Nucleus accumbens (tissue), 56 donors: ENCODE data around the gene ALKBH7.

ENCODE experiments used
- DNase-seq, 56 donors: peaks; one replicate each; lab custom pipeline; 2025; lab: John Stamatoyannopoulos, UW

The ALKBH7 gene

DNA sequence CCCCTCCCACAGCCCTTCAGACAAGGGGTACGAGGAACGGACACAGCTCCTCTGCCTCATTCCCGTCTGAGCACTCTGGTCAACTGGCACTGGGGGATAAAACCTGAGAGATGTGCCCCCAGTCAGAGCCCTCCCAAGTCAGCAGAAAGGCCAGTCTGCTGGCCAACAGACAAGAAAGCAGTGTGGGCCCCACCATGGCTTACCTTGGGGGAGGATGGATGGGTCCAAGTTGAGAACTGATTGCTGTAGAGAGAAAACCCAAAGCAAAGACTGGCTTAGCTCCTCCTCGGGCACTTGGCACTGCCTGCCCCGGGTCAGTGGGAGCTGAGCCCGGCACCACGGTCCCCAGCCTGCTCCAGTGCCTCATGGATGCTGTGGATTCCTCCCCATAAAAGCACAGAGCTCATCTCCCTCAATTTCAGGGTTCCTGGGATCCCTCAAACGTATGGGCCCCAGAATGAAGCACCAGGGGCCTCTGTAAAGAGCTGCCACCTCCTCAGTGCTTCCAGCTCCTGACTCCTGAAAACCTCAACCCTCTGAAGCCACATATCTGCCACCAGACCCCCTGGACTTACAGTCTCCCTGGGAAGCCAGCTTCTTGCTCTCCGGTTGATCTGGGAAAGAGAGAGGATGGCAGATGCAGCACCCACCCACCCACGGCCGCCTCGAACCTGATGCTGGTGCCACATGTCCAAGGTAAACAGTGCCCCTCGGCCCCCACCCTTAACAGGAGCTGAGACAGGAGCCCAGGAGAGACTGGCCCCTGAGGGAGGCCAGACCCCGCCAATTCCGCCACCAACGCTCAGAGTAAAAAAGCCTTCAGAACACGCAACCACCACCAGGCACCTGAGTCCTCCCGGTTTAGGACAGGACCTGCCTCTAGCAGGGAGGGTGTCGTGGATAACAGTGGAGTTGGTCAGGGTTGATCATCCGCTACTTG is 48.8 kb downstream of the ALKBH7 start:
- DNase-seq, result no peak

- peak in 1 of 56 donors; percentile 1 for DNase-seq
These were observed 51.1 kb downstream of the ALKBH7 start for GRCh38 chr19:6423499-6424194.

DNA sequence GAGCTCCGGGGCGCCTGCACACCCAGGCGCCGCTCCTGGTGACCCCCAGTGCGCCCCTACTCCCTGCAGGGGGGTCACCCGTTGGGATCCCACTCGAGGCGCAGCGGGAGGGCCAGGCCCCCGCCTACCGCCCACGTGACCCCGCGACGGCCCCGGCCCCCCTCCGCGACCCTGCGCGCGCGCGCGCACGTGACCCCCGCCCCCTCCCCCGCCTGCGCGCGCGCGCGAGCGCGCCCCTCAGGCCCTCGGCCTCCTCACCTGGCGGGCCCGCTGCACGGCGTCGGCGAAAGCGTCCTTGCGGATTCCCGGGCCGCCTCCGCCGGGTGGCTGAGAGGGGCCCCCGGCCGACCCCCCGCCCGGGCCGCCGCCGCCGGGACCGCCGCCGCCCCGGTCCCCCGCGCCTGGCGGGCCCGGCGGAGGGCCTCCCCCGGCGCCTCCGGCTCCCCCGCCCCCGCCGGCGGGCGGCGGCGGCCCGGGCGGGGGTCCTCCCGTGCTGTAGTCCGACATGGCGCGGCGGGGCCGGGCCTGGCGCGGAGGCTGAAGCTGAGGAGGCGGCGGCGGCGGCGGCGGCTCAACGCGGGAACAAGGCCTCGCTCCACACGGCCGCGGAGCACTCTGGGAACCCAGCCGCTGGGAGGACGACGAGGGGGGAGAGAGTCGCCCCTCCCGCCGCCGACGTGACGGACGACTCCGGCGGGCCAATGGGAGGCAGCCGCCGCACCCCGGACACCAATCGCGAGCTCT is 51.8 kb downstream of the ALKBH7 start, which contains the start of gene KHSRP:
Gene KHSRP (minus strand): TSS at position 617 of the 744 bp plus-strand sequence. CDS start 110 bp downstream, at position 507.
- peak in 7 of 56 donors; percentile 6 to 41 (median 23) for DNase-seq
